ENCODE measurements around the gene BEGAIN. TPM values are rescaled to one million over a fixed set of nuclear protein-coding genes. Genes with fewer than 3 reads are reported as not detected.

Gene BEGAIN, protein sequence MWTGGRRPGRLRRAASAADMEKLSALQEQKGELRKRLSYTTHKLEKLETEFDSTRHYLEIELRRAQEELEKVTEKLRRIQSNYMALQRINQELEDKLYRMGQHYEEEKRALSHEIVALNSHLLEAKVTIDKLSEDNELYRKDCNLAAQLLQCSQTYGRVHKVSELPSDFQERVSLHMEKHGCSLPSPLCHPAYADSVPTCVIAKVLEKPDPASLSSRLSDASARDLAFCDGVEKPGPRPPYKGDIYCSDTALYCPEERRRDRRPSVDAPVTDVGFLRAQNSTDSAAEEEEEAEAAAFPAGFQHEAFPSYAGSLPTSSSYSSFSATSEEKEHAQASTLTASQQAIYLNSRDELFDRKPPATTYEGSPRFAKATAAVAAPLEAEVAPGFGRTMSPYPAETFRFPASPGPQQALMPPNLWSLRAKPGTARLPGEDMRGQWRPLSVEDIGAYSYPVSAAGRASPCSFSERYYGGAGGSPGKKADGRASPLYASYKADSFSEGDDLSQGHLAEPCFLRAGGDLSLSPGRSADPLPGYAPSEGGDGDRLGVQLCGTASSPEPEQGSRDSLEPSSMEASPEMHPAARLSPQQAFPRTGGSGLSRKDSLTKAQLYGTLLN
- 0.53 and 1.5 TPM in 2 replicates for total RNA-seq (2014; rRNA removed; shearing (Covaris generic))

DNA sequence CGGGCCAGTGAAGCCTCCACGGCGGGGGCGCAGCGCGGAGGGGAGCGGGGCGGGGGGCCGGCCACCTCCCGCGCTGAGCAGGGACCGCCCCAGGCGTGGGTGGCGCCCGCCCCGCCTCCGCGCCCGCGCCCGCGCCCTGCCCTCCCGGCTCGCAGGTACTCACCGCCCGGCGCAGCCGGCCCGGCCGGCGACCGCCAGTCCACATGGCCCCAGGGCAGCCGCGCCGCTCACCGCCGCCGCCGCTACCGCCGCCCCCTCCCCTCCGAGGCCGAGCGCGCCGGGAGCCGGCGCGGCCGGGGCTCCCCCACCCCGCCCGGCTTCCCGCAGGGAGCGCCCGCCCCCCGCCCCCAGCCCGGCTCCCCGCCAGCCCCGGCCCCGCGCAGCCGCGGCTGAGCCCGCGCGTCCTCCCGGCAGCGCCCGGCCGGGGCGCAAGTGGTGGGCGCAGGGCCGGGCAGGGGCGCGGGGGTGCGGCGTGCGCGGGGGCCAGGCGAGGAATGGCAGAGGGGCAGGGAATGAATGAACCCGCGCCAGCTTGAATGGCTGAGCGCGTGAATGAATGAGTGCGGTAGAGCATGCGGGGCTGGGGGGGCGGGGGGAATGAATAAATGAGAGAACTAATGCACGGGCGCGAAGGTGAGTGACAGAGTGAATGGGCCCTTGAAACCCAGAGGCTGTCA lies at the start of gene BEGAIN:
TSS of gene BEGAIN (minus strand) at position 332 of the 677 bp plus-strand sequence. CDS start at position 205, 127 bp downstream.
- peak; percentile 43 for DNase-seq (ENCODE audit: low spot score)

DNA sequence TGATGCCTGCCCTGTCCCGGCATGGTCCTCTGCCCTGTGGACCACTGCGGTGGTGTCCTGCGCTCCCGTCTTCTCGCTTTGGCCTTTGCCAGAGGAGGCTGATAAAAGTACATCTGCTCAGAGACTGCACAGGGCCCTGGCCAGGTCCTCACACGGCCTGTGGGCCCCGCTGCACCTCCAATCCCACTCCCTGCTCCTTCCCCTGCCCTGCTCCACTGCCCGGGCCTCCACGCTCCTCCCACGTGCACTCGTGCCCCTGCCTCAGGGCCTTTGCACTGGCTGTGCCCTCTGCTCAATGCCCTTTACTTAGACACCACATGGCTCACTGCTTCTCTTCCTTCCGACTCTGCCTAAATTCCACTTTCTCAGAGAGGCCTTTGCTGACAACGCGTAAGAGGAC lies 49.3 kb upstream of the BEGAIN start:
- DNase-seq (ENCODE audit: low spot score): no peak

DNA sequence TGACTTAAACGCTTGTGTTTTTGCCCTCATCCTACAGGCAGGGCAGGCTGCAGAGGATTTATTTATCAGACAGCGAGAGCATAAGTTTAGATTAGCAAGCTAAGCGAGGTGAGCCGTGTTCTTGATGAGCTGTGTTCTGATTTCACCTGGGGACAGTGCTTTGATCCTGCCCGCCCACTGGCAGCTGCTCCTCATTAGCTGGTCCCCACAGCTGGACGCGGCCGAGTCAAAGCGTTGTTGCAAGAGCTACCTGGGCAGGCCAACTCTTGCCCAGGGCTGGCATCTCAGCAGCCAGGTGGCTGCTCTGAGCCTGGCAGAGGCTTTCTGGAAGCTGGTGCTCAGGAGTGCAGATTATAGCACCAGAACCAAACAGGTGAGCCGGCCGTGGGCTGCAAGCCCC lies 46.8 kb upstream of the BEGAIN start:
- no peak for DNase-seq (ENCODE audit: low spot score)

DNA sequence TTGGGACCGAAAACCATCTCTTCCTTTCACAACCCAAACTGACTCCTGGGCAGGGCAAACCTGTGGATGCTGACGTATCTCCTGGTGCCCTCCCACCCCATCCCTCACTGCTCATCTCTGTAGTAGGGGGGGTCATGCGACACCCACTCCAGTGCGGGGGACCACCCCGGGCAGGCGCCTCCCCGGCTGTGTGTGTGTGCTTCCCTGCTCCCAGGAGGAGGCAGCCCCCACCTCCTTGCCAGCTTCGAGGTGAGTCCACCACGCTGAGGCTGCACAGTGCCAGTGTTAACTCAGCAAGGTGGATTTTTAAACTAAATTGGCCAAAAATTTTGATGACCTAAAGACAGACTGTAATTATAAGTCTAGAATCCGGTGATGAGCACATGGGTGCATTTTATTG lies 46.2 kb upstream of the BEGAIN start:
- no peak for DNase-seq (ENCODE audit: low spot score)

DNA sequence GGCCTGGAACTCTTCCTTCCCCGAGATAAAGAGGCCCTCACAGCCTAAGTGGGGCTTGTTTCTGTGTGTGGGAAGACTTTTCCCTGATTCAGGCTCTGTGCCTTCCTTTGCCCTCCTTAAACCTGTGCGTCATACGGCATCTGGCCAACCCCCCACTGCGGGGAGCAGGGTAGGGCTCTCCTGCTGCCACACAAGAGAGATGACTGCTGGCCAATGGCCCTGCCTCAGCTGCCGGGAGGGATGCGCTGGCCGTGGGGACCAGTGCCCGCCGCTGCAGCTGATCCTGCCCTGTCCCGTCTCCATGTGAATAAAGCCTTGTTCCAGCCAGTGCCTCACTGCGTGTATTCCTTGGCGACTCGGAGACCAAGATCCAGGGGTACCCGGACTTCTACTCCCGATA lies 42.5 kb upstream of the BEGAIN start:
- DNase-seq (ENCODE audit: low spot score): no peak

DNA sequence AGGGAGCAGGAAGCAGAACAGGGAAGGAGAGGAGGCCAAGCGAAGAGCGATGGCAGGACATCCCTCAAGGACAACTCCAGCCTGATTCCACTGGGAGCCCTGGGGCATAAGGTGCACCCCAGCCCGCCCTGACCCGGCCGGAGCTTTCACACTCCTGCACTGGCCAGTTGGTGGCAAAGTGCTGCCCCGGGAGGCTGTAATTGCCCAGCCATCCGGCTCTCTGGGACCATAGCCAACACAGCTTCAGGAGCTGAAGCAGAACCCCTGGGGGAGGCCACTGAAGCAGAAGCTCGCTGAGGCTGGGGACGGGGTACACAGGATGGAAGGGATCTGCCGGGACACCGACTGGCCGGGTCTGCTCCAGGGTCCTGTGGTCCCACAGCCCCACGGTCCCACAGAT lies 41.9 kb upstream of the BEGAIN start:
- DNase-seq (ENCODE audit: low spot score): no peak

DNA sequence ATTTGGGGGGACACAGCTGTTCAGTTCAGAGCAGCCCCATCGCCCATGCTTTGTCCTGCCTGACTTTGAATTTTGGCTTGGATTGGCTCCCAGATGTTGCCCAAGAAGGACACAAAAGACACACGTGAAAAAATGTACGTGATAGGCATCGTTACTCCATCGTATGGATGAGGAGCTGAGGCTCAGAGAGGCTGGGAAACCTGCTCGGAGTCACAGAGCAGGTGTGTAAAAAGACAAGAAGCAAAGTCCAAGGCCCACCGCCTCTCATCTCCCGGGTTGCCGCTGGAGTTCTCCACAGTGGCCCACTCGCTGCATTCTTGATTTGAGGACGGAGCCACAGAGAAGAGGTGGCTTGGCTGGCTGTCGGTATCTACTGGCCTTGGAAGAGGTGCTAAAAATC lies 41.0 kb upstream of the BEGAIN start:
- no peak for DNase-seq (ENCODE audit: low spot score)

- no peak for DNase-seq (ENCODE audit: low spot score)
These were observed 39.4 kb upstream of the BEGAIN start for GRCh38 chr14:100626614-100627013.

GRCh38 chr14:100623961-100624360 lies 36.7 kb upstream of the BEGAIN start:
- DNase-seq (ENCODE audit: low spot score): no peak

GRCh38 chr14:100623557-100623956 lies 36.3 kb upstream of the BEGAIN start:
- DNase-seq (ENCODE audit: low spot score): no peak

- DNase-seq (ENCODE audit: low spot score): no peak
These were observed 35.7 kb upstream of the BEGAIN start for GRCh38 chr14:100622708-100623485.

DNA sequence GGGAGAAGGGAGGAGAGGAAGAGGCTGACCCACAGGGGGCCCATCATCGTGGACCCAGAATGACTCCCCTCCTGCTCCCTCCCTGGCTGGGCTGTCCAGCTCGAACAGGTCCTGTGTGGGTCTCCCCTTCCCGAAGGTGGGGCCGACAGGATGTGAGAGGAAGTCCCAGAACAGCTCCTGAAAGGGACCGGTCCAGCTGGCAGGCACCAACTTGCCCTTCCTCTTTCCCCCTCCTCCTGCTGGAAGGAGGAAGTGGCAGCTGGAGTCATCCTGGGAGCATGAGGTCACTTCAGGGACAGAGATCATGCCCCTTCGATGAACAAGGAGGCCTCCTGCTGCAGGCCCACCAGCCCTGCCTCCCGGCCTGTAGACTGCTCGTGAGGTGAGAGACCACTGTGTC lies 35.0 kb upstream of the BEGAIN start:
- no peak for DNase-seq (ENCODE audit: low spot score)

- DNase-seq (ENCODE audit: low spot score): no peak
These were observed 34.6 kb upstream of the BEGAIN start for GRCh38 chr14:100621806-100622205.

GRCh38 chr14:100620255-100621100 lies 33.3 kb upstream of the BEGAIN start:
- DNase-seq (ENCODE audit: low spot score): no peak

GRCh38 chr14:100619396-100620254 lies 32.4 kb upstream of the BEGAIN start:
- DNase-seq (ENCODE audit: low spot score): no peak

DNA sequence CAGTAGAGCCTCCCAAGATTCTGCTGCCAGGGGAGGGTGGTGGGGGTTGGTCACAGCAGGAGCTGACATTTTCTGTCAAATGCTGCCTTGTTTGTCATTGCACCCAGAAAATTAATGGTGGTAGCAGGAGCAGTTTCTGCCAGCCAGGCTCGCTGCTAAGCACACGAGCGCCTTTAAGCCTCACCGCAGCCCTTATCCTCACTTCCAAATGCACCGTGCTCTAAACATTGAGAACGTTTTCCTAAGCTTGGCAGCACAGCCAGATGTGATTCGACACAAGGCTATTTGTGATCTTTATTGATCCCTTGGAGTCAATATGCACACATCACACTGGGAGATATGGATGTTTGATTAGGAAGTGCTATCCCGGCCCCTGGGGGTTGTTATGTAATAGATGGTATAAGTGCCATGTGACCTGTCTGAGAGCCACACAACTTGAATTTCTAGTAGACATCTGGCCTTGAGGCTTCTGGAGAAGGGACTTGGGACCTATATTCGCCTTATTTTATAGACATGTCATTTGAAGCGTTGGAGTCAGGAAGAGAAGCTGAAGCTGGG lies 31.6 kb upstream of the BEGAIN start:
- no peak for DNase-seq (ENCODE audit: low spot score)

DNA sequence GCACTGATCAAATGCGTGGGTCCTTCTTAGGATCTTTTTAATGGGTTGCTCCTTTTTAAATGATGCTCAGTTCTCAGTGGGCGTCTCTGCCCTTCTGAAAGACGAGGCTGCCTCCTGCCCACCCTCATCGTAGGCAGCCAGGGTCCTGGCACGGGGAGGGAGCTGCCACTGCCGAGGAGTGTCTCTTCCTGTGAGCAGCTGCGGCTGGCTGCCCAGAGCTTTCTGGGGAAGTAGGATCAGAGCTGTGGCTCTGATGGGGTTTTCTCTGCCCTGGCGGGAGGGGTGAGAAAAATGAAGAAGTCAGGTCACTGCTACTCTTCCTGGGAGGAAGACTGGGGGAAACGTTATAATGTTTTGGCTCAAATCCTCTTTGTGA lies 31.1 kb upstream of the BEGAIN start:
- DNase-seq (ENCODE audit: low spot score): no peak

DNA sequence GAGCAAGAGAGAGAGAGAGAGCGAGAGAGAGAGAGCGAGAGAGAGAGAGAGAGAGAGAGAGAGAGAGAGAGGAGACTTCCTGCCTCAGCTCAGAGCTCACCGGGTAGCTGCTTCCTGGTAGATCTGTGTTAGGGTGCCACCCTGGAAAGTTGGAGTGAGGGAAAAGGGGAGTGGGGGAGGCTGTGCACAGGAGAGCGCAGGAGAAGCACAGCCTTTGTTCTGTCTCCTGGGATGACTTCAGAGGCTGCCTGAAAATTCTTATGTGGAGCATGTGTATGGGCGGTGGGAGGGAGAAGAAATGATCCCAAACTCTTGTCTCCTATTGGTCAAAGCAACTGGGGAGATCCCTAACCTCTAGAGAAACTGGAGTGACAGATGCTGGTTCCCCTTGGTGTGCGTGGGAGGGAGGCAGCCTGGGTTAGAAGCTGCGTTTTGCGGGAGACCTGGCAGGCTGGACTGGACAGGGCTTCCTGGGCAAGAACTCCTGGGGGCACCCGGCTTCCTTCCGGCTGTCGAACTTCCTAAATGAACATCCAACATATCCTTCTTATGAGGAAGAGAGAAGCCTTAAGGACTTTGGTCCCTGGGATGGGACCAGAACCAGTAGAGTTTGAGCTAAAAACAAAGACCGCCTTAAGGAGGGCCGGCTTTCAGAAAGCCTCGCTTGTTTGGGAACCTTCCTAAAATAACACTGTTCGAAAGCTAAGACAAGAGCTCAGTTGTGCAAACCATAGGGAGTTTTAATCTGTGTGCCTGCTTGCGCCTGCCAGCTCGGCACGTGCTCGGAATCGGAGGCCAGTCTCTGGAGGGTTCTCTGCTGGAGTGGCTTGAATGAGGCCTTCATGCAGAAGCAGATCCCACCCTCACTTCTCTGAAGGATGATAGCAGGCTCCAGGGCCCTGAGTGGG lies 30.4 kb upstream of the BEGAIN start:
- no peak for DNase-seq (ENCODE audit: low spot score)

Measured in HT-29 (cell line).